Neural progenitor cell (in vitro differentiated cells): ENCODE data around the gene RIPPLY1. TPM values are rescaled to one million over a fixed set of nuclear protein-coding genes. Genes with fewer than 3 reads are reported as not detected.

Experiments used
- DNase-seq: peaks from one replicate; pipeline ENCODE4 v3.0.0-alpha.2; 2016; ENCODE audit warnings: low spot score
- H2AFZ ChIP-seq: fragments of 200-600 bp; sonication (generic); replicated peaks from 2 replicates; pipeline ENCODE4 v1.6.1; 2016; ENCODE audit warnings: antibody characterized with exemption
- H3F3A ChIP-seq: fragments of 200-600 bp; sonication (generic); 2 replicates; pipeline ENCODE4 v1.6.1; 2016; ENCODE audit warnings: antibody characterized with exemption, low read depth
- H3K27ac ChIP-seq: fragments of 200-600 bp; sonication (generic); 2 replicates; pipeline ENCODE4 v1.5.1; 2016; ENCODE audit warnings: mild to moderate bottlenecking
- H3K27me3 ChIP-seq: fragments of 200-600 bp; sonication (generic); 2 replicates; pipeline ENCODE4 v1.6.1; 2016; ENCODE audit warnings: mild to moderate bottlenecking, moderate library complexity
- H3K36me3 ChIP-seq: fragments of 200-600 bp; sonication (generic); 2 replicates; pipeline ENCODE4 v1.5.1; 2016
- H3K4me1 ChIP-seq: fragments of 200-600 bp; sonication (generic); 2 replicates; pipeline ENCODE4 v1.6.1; 2016; ENCODE audit warnings: mixed run types
- H3K4me2 ChIP-seq: fragments of 200-600 bp; sonication (generic); 2 replicates; pipeline ENCODE4 v1.6.1; 2016
- H3K4me3 ChIP-seq: fragments of 200-600 bp; sonication (generic); 2 replicates; pipeline ENCODE4 v1.5.1; 2016
- H3K79me2 ChIP-seq: fragments of 200-600 bp; sonication (generic); 2 replicates; pipeline ENCODE4 v1.6.1; 2016; ENCODE audit warnings: low read depth
- H3K9ac ChIP-seq: fragments of 200-600 bp; sonication (generic); 2 replicates; pipeline ENCODE4 v1.6.1; 2016
- H3K9me3 ChIP-seq: fragments of 200-600 bp; sonication (generic); 2 replicates; pipeline ENCODE4 v1.5.1; 2016; ENCODE audit warnings: low read depth
- H4K20me1 ChIP-seq: fragments of 200-600 bp; sonication (generic); 2 replicates; pipeline ENCODE4 v1.6.1; 2016; ENCODE audit warnings: low read depth
- H3K27ac Mint-ChIP-seq: 3 replicates; pipeline ENCODE4 v1.8.0; 2021; ENCODE audit warnings: mixed read lengths
- H3K27me3 Mint-ChIP-seq: 2 replicates; pipeline ENCODE4 v1.8.0; 2022; ENCODE audit warnings: low read depth, mild to moderate bottlenecking, inconsistent platforms, moderate library complexity, mixed read lengths; ENCODE audit not compliant: insufficient read depth
- H3K36me3 Mint-ChIP-seq: 3 replicates; pipeline ENCODE4 v1.8.0; 2021; ENCODE audit warnings: mixed read lengths
- H3K4me1 Mint-ChIP-seq: 3 replicates; pipeline ENCODE4 v1.8.0; 2021; ENCODE audit warnings: mixed read lengths
- H3K4me3 Mint-ChIP-seq: 3 replicates; pipeline ENCODE4 v1.8.0; 2021; ENCODE audit warnings: mild to moderate bottlenecking, moderate library complexity, mixed read lengths
- H3K9me3 Mint-ChIP-seq: 3 replicates; pipeline ENCODE4 v1.8.0; 2020; ENCODE audit warnings: mixed read lengths
- EZH2 ChIP-seq: fragments of 200-600 bp; sonication (generic); IDR thresholded peaks from 2 replicates; pipeline ENCODE4 v1.6.1; 2017; ENCODE audit warnings: antibody characterized with exemption, mild to moderate bottlenecking, moderate library complexity
- EZH2phosphoT487 ChIP-seq: fragments of 200-600 bp; sonication (generic); IDR thresholded peaks from 2 replicates; pipeline ENCODE4 v1.6.1; 2017; ENCODE audit warnings: antibody characterized with exemption
- total RNA-seq: library from RNA; depleted of rRNA; stranded (reverse); fragments of >200 nt; gene quantifications from 2 replicates; pipeline ENCODE4 v1.2.3, GENCODE V29; 2015; ENCODE audit warnings: low replicate concordance
- TF ChIP-seq, protein P1 (sequence below): fragments of 200-600 bp; sonication (generic); IDR thresholded peaks from 2 replicates; pipeline ENCODE4 v1.5.1; 2017; ENCODE audit warnings: antibody characterized with exemption, mild to moderate bottlenecking

RIPPLY1 gene
- total RNA-seq, 1 donor from 2014 or later, result not detected

- H3K27ac ChIP-seq, result no peak overlapping the region
- TF ChIP-seq, protein P1, sequence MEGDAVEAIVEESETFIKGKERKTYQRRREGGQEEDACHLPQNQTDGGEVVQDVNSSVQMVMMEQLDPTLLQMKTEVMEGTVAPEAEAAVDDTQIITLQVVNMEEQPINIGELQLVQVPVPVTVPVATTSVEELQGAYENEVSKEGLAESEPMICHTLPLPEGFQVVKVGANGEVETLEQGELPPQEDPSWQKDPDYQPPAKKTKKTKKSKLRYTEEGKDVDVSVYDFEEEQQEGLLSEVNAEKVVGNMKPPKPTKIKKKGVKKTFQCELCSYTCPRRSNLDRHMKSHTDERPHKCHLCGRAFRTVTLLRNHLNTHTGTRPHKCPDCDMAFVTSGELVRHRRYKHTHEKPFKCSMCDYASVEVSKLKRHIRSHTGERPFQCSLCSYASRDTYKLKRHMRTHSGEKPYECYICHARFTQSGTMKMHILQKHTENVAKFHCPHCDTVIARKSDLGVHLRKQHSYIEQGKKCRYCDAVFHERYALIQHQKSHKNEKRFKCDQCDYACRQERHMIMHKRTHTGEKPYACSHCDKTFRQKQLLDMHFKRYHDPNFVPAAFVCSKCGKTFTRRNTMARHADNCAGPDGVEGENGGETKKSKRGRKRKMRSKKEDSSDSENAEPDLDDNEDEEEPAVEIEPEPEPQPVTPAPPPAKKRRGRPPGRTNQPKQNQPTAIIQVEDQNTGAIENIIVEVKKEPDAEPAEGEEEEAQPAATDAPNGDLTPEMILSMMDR, result no peak
- TF ChIP-seq EZH2phosphoT487, result no peak
- TF ChIP-seq EZH2, result no peak
- no peaks in the 10 kb centered on the region for H3K79me2 ChIP-seq
- H2AFZ ChIP-seq, result no peak overlapping the region
- no peaks in the 10 kb centered on the region for H3K27me3 Mint-ChIP-seq
- no peak overlapping the region for H3K4me3 ChIP-seq
- no peak overlapping the region for H3K4me3 Mint-ChIP-seq
- H3K27me3 ChIP-seq, result no peaks in the 10 kb centered on the region
- H3K4me1 ChIP-seq, result no peaks in the 10 kb centered on the region
- no peaks in the 10 kb centered on the region for H3K36me3 ChIP-seq
- H3F3A ChIP-seq, result peaks cover 3% of the 10 kb centered on the region
- H3K36me3 Mint-ChIP-seq, result peaks cover 9% of the 10 kb centered on the region
- no peaks in the 10 kb centered on the region for H4K20me1 ChIP-seq
- no peak overlapping the region for H3K9ac ChIP-seq
- H3K9me3 Mint-ChIP-seq, result no peaks in the 10 kb centered on the region
- no peaks in the 10 kb centered on the region for H3K4me1 Mint-ChIP-seq
- H3K27ac Mint-ChIP-seq, result no peak overlapping the region
- H3K9me3 ChIP-seq, result no peaks in the 10 kb centered on the region
- no peak overlapping the region for H3K4me2 ChIP-seq
- no peak for DNase-seq
Measured at GRCh38 chrX:106946464-106946863, 43.3 kb upstream of the RIPPLY1 start.

DNA sequence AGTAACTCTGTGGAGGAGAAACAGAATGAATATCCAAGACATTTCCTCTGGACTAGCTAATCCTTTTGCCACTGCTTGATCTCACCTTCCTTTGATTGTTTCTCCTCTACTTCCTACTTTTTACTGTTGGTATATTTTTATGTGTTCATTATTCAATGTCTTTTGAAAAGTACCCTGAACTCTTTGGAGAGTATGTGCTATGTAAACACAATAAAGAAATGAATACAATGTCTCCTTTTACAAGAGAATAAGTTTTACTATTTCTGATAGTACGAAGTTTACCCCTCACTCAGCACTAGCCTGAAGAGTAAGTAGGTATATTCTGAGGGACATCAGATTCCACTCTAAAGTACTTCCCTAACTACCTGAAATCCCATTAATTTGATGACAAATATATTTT is 36.9 kb upstream of the RIPPLY1 start:
- peaks cover 9% of the 10 kb centered on the region for H3K4me1 ChIP-seq
- peaks cover 9% of the 10 kb centered on the region for H3K36me3 Mint-ChIP-seq

GRCh38 chrX:106939566-106939965 is 36.4 kb upstream of the RIPPLY1 start:
- TF ChIP-seq EZH2phosphoT487, result no peak
- TF ChIP-seq EZH2, result no peak
- TF ChIP-seq, protein P1, result no peak
- Histone ChIP-seq H3K79me2 (no peaks in the 10 kb centered on the region), H3K4me2 (no peak overlapping the region), H2AFZ (no peak overlapping the region), H3F3A (peaks cover 3% of the 10 kb centered on the region), H3K9me3 (no peaks in the 10 kb centered on the region), H3K36me3 (no peaks in the 10 kb centered on the region), H3K27me3 (no peaks in the 10 kb centered on the region), H3K9ac (no peak overlapping the region), H4K20me1 (no peaks in the 10 kb centered on the region), H3K27ac (no peak overlapping the region), H3K4me1 (peaks cover 9% of the 10 kb centered on the region), H3K4me3 (no peak overlapping the region)
- no peak overlapping the region for H3K4me3 Mint-ChIP-seq
- peaks cover 9% of the 10 kb centered on the region for H3K36me3 Mint-ChIP-seq
- DNase-seq, result no peak
- no peaks in the 10 kb centered on the region for H3K9me3 Mint-ChIP-seq
- H3K27me3 Mint-ChIP-seq, result no peaks in the 10 kb centered on the region
- H3K27ac Mint-ChIP-seq, result no peak overlapping the region
- peaks cover 2% of the 10 kb centered on the region for H3K4me1 Mint-ChIP-seq

More for the DNA sequence above, 36.9 kb upstream of the RIPPLY1 start:
- Histone ChIP-seq H2AFZ (no peak overlapping the region), H3K79me2 (no peaks in the 10 kb centered on the region), H3K4me2 (no peak overlapping the region), H3K36me3 (no peaks in the 10 kb centered on the region), H4K20me1 (no peaks in the 10 kb centered on the region), H3K4me3 (no peak overlapping the region), H3F3A (peaks cover 3% of the 10 kb centered on the region), H3K9me3 (no peaks in the 10 kb centered on the region), H3K27ac (no peak overlapping the region), H3K27me3 (no peaks in the 10 kb centered on the region), H3K9ac (no peak overlapping the region)
- H3K27me3 Mint-ChIP-seq, result no peaks in the 10 kb centered on the region
- no peaks in the 10 kb centered on the region for H3K9me3 Mint-ChIP-seq
- H3K27ac Mint-ChIP-seq, result no peak overlapping the region
- no peak overlapping the region for H3K4me3 Mint-ChIP-seq
- H3K4me1 Mint-ChIP-seq, result peaks cover under 1% of the 10 kb centered on the region
- no peak for DNase-seq
- no peak for TF ChIP-seq EZH2
- no peak for TF ChIP-seq EZH2phosphoT487
- TF ChIP-seq, protein P1, result no peak
